Cardiac fibroblast (primary cell): ENCODE measurements around the gene FXN.

Experiments
- DNase-seq, 2 donors: peaks; one replicate each; pipeline versions ENCODE4 v3.0.0 to v3.0.0-alpha.2; 2010; ENCODE audit warnings: low read depth in 2 of 2
- H3K4me3 ChIP-seq, 2 donors: replicated peaks in 1 of 2; 1 replicate in 1 of 2; 2 replicates in 1 of 2; pipeline ENCODE4 v1.5.1; 2011; ENCODE audit warnings: low read depth in 2 of 2, low read length in 2 of 2, mild to moderate bottlenecking in 2 of 2, moderate library complexity in 1 of 2
- CTCF ChIP-seq: IDR thresholded peaks from one replicate; pipeline ENCODE4 v1.5.1; 2011; ENCODE audit warnings: low read depth, mild to moderate bottlenecking, low read length, inconsistent platforms

The FXN gene

GRCh38 chr9:69012696-69013381 is 22.7 kb upstream of the FXN start:
- DNase-seq, result no peak
- no peak overlapping the region for H3K4me3 ChIP-seq
- TF ChIP-seq CTCF, result no peak

GRCh38 chr9:69013382-69013727 is 22.2 kb upstream of the FXN start:
- no peak overlapping the region for H3K4me3 ChIP-seq
- TF ChIP-seq CTCF, result no peak
- DNase-seq, result no peak

- no peak within 1 kb of the TSS for H3K4me3 ChIP-seq
- TF ChIP-seq CTCF, result no peak
- DNase-seq, result no peak
Measured at GRCh38 chr9:69014013-69014412, 21.5 kb upstream of the FXN start, which contains the start of gene PRKACG. PRKACG (minus strand) TSS chr9:69014113; CDS start chr9:69014092, 21 bp downstream.

GRCh38 chr9:69016191-69017096 is 19.1 kb upstream of the FXN start:
- no peak overlapping the region for H3K4me3 ChIP-seq
- TF ChIP-seq CTCF, result no peak
- no peak for DNase-seq

- H3K4me3 ChIP-seq, result no peak overlapping the region
- no peak for DNase-seq
- no peak for TF ChIP-seq CTCF
Measured at GRCh38 chr9:69018737-69019136, 16.8 kb upstream of the FXN start.

GRCh38 chr9:69019808-69020207 is 15.7 kb upstream of the FXN start:
- no peak for TF ChIP-seq CTCF
- no peak for DNase-seq
- no peak overlapping the region for H3K4me3 ChIP-seq
